ENCODE results near the gene PHF12.

Gene PHF12

DNA sequence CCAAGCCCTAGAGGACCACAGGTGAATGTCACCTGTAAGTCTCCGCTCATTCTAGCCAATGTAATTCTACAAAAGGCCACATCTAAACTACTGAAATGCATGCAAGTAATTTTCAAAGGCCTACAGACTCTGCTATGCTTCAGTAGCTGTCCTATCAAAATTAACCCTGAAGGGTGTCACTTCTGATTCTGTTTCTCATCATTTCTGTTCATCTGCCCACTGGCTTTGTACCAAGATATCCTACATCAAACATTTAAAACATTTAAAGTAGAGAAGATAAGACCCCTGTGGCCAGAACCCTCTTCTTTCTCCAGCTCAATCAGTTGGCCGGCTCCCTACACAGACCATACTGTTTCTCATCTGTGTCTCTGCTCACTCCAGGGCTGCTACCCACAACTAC, 21.5 kb downstream of the PHF12 start:
- in situ Hi-C loops (cut with MboI; ENCODE audit: low sequenced_read_pairs, unreplicated experiment) = no loop called here
- TF ChIP-seq, protein P1, sequence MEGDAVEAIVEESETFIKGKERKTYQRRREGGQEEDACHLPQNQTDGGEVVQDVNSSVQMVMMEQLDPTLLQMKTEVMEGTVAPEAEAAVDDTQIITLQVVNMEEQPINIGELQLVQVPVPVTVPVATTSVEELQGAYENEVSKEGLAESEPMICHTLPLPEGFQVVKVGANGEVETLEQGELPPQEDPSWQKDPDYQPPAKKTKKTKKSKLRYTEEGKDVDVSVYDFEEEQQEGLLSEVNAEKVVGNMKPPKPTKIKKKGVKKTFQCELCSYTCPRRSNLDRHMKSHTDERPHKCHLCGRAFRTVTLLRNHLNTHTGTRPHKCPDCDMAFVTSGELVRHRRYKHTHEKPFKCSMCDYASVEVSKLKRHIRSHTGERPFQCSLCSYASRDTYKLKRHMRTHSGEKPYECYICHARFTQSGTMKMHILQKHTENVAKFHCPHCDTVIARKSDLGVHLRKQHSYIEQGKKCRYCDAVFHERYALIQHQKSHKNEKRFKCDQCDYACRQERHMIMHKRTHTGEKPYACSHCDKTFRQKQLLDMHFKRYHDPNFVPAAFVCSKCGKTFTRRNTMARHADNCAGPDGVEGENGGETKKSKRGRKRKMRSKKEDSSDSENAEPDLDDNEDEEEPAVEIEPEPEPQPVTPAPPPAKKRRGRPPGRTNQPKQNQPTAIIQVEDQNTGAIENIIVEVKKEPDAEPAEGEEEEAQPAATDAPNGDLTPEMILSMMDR (IDR thresholded peaks at IDR 0.05; ENCODE audit: borderline replicate concordance, control extremely low read depth, extremely low read depth, insufficient read depth, missing control alignments) = no peak
- DNase-seq (ENCODE audit: low spot score) = no peak

DNA sequence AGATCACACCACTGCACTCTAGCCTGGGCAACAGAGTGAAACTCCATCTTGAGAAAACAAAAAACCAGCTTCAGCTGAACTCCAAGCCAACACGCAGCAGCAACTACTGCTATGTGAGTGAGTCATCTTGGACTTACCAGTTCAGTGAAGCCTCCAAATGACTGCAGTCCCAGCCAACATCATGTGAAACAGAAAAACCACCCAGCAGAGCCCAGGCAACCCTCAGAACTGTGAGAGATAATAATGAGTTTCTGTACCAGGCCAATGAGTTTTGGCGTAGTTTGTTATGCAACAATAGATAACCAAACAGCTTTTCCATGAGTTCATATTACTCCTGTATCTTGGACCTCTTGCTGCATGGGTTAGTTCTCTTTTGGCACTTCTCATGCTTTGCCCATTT, 23.3 kb downstream of the PHF12 start:
- no peak for DNase-seq (ENCODE audit: low spot score)
- in situ Hi-C loops (cut with MboI; ENCODE audit: low sequenced_read_pairs, unreplicated experiment) = no loop called here
- TF ChIP-seq, protein P1 (IDR thresholded peaks at IDR 0.05; ENCODE audit: borderline replicate concordance, control extremely low read depth, extremely low read depth, insufficient read depth, missing control alignments) = no peak

DNA sequence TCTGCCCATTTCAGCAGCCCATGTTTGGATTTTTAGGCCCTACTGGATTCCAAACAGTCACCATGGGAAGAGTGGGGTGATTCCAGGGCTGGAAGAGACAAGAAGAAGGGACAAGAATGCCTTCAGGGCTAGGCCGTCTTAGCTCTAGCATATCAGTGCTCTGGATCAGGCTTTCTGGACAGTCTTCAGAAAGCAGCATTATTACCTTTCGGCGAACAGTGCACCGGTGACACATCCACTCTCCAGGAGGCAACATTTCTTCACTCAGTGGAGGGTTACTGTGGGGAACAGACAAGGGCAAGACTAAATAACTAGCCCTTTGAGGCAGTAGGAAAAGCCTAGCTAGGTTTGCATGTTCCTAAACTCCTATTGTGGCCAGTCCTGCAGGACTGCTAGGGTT, 24.5 kb downstream of the PHF12 start:
- in situ Hi-C loops (cut with MboI; ENCODE audit: low sequenced_read_pairs, unreplicated experiment) = no loop called here
- TF ChIP-seq, protein P1 (IDR thresholded peaks at IDR 0.05; ENCODE audit: borderline replicate concordance, control extremely low read depth, extremely low read depth, insufficient read depth, missing control alignments) = no peak

DNA sequence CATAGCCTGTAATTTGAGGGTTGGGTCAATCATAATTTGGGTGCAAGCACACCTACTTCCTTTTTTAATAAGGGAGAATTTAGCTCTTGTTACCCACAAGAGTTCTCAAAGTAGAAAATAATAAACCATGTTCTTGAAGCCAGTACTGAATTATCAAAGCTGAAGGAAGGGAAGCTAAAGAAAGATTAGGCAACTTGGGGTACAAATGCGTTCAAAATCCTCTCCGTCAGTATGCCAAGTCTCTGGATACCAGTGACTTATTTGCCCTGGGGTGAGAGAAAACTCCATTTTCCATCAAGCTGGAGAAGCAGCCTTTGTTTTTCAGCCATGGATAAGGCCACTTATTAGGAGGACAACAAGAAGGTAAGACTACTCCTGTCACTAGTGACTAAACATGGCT, 25.0 kb downstream of the PHF12 start:
- TF ChIP-seq, protein P1 (IDR thresholded peaks at IDR 0.05; ENCODE audit: borderline replicate concordance, control extremely low read depth, extremely low read depth, insufficient read depth, missing control alignments) = no peak
- in situ Hi-C loops (cut with MboI; ENCODE audit: low sequenced_read_pairs, unreplicated experiment) = no loop called here
- DNase-seq (ENCODE audit: low spot score) = no peak

More for the DNA sequence above, 24.5 kb downstream of the PHF12 start:
- DNase-seq (ENCODE audit: low spot score) = no peak

DNA sequence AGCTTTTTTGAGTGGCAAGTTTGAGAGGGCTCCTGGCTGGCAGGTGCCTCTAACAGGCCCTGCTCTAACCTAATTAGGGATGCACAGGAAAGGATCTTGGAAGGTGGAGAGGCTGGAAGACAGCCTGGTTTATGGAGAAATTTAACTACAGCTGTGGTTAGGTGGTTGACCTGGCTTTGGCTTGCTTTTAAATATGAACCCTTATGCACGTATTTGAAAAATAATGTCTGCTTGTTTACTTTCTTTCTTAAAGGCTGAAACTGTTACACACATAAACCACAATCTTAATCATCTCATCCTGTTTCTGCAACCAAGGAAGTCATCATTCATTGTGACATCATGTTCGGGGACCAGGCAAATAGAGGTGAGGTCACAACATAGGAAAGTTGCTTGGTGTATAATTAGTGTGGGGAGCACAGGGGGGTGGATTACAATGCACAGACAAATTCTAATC, 25.4 kb downstream of the PHF12 start:
- in situ Hi-C loops (cut with MboI; ENCODE audit: low sequenced_read_pairs, unreplicated experiment) = no loop called here
- TF ChIP-seq, protein P1 (IDR thresholded peaks at IDR 0.05; ENCODE audit: borderline replicate concordance, control extremely low read depth, extremely low read depth, insufficient read depth, missing control alignments) = no peak
- DNase-seq (ENCODE audit: low spot score) = peak; percentile 49

DNA sequence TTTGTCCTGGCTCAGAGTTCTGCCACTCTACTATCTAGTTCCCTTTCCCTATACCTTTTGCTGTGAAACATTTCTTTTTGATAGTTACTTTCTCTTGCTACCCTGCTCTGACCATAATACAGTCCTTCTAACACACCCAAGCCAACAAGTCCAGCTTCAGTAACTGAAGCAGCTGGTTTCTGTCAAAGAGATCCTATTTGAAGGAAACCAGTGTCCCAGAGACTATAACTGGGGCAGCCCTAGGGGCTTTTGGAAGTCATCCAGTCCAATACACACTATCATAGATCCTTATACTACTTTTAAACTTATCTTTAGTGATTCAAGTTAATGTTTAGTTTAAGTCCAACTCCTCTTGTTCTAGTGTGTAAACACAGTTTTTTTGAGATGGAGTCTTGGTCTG, 31.1 kb downstream of the PHF12 start:
- no peak for DNase-seq (ENCODE audit: low spot score)
- TF ChIP-seq, protein P1 (IDR thresholded peaks at IDR 0.05; ENCODE audit: borderline replicate concordance, control extremely low read depth, extremely low read depth, insufficient read depth, missing control alignments) = no peak
- in situ Hi-C loops (cut with MboI; ENCODE audit: low sequenced_read_pairs, unreplicated experiment) = no loop called here

DNA sequence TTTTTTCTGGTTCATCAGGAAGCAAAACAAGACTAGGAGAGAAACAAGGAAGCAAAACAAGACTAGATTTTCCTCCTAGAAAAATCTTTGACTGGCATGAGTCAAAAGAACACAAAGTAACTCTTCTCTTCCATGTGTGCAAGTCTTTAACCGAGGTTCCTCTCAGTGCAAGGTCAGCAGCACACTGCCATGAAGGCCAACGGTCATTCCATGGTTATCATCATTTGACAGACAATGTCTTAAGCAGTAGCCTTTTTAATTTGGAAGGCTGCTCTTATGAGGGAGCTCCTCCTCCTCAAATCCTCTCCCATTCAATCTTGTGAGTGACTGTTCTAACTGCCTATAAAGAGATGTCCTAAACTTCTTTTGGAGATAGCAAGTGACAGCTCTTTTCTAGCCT, 33.0 kb downstream of the PHF12 start:
- no peak for DNase-seq (ENCODE audit: low spot score)
- TF ChIP-seq, protein P1 (IDR thresholded peaks at IDR 0.05; ENCODE audit: borderline replicate concordance, control extremely low read depth, extremely low read depth, insufficient read depth, missing control alignments) = no peak
- in situ Hi-C loops (cut with MboI; ENCODE audit: low sequenced_read_pairs, unreplicated experiment) = no loop called here

Measured in GM13976 (cell line).